Muscle of leg (tissue), 11 donors: ENCODE results near the gene PRKN. TPM values are rescaled to one million over a fixed set of nuclear protein-coding genes. Genes with fewer than 3 reads are reported as not detected.

Source experiments
- DNase-seq: peaks from one replicate; pipeline ENCODE4 v3.0.0; 2013
- H3K27ac ChIP-seq: one replicate; pipeline ENCODE4 v1.5.1; 2013; ENCODE audit warnings: mild to moderate bottlenecking, low read length, control low read depth
- H3K27me3 ChIP-seq: one replicate; pipeline ENCODE4 v1.6.1; 2013; ENCODE audit warnings: low read length; ENCODE audit not compliant: control insufficient read depth, insufficient read depth
- H3K36me3 ChIP-seq: one replicate; pipeline ENCODE4 v1.6.1; 2013; ENCODE audit warnings: low read length; ENCODE audit not compliant: control insufficient read depth, insufficient read depth
- H3K4me1 ChIP-seq: one replicate; pipeline ENCODE4 v1.6.1; 2013; ENCODE audit warnings: low read length; ENCODE audit not compliant: control insufficient read depth, insufficient read depth
- H3K4me3 ChIP-seq: one replicate; pipeline ENCODE4 v1.5.1; 2013; ENCODE audit warnings: low read length, control low read depth
- H3K9me3 ChIP-seq: replicated peaks from 2 replicates; pipeline ENCODE4 v1.6.1; 2013; ENCODE audit warnings: low read depth, low read length; ENCODE audit not compliant: control insufficient read depth
- WGBS: methylation state at CpG from one replicate; pipeline ENCODE4 v1.1.5; 2013; ENCODE audit warnings: missing lambda C conversion rate; ENCODE audit not compliant: insufficient coverage; 5-methylcytosine and 5-hydroxymethylcytosine counted together
- polyA plus RNA-seq, 8 donors: library from polyadenylated mRNA; unstranded; fragments of 120-200 nt; gene quantifications; one replicate each; pipeline versions ENCODE4 v1.2.1 to v1.2.3, GENCODE V29; 2013; ENCODE audit warnings: inconsistent platforms in 1 of 8, low replicate concordance in 1 of 8; ENCODE audit not compliant: insufficient read length in 8 of 8, insufficient read depth in 1 of 8
- total RNA-seq: library from RNA; stranded (reverse); fragments of 120-200 nt; gene quantifications from one replicate; pipeline ENCODE4 v1.2.4, GENCODE V29; 2013

The PRKN gene
- total and polyA plus RNA-seq, 9 donors: 2.5 to 4.7 (median 3.9) TPM

DNA sequence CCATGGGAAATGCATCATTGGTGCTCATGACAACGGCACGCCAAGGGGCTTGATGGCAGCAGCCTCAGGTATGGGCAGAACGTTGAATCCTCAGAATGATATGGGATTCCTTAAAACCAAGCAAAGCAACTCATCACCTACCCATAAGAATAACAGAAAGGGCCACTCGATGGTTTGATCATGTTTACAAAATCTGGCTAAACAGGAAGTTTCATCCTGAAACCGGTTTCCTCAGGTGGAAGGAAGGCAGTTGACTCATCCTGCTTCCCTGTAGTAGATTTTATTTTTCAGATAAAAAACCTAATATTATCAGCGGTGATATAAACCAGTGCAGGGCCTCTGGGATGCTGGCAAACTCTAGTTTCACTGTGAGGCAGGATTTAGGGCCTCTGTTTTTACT lies 1316.8 kb downstream of the PRKN start:
- no peaks in the 10 kb centered on the region for H3K9me3 ChIP-seq
- no CpG with 5 or more reads among the region's 6 CpGs for WGBS

GRCh38 chr6:161410076-161410475 lies 1317.5 kb downstream of the PRKN start:
- H3K27ac ChIP-seq: no peak overlapping the region
- 84% methylated on average over 6 of the region's 6 CpGs for WGBS

More for the DNA sequence above, 1316.8 kb downstream of the PRKN start:
- no peak for DNase-seq
- H3K27ac ChIP-seq: no peak overlapping the region
- no peaks in the 10 kb centered on the region for H3K36me3 ChIP-seq
- H3K27me3 ChIP-seq: no peaks in the 10 kb centered on the region
- H3K4me1 ChIP-seq: peaks cover 42% of the 10 kb centered on the region
- no peak overlapping the region for H3K4me3 ChIP-seq

GRCh38 chr6:161409353-161409752 lies 1318.2 kb downstream of the PRKN start:
- Histone ChIP-seq H3K27me3 (no peaks in the 10 kb centered on the region), H3K27ac (no peak overlapping the region), H3K9me3 (no peaks in the 10 kb centered on the region), H3K4me3 (no peak overlapping the region), H3K36me3 (no peaks in the 10 kb centered on the region), H3K4me1 (peaks cover 33% of the 10 kb centered on the region)
- DNase-seq: no peak
- WGBS: 67% methylated on average over 4 of the region's 7 CpGs

More at GRCh38 chr6:161410076-161410475, 1317.5 kb downstream of the PRKN start:
- no peak for DNase-seq
- no peaks in the 10 kb centered on the region for H3K36me3 ChIP-seq
- no peaks in the 10 kb centered on the region for H3K9me3 ChIP-seq
- H3K4me3 ChIP-seq: no peak overlapping the region
- no peaks in the 10 kb centered on the region for H3K27me3 ChIP-seq
- peaks cover 39% of the 10 kb centered on the region for H3K4me1 ChIP-seq

DNA sequence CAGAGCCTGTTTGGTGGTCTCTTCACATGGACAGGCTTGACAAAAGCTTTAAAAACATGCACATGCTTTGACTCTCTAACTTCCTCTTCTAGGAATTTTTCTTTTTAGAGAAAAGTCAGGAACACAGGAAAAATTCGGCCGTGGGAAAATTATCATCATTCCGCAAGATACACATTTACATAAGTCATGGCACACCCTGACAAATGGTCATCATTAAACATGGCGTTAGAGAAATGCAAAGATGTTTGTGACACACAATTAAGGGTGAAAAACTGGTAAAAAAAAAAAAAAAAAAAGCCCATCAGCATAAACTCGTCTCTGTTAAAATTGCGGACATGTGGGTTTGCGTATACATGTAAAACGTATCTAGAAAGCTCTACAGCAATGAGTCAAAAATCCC lies 1319.5 kb downstream of the PRKN start:
- H3K9me3 ChIP-seq: peaks cover 8% of the 10 kb centered on the region
- WGBS: no CpG with 5 or more reads among the region's 8 CpGs
- peaks cover 20% of the 10 kb centered on the region for H3K4me1 ChIP-seq
- H3K27ac ChIP-seq: no peak overlapping the region
- no peak for DNase-seq
- no peak overlapping the region for H3K4me3 ChIP-seq
- H3K36me3 ChIP-seq: no peaks in the 10 kb centered on the region
- H3K27me3 ChIP-seq: no peaks in the 10 kb centered on the region

GRCh38 chr6:161407581-161407980 lies 1320.0 kb downstream of the PRKN start:
- Histone ChIP-seq H3K27me3 (no peaks in the 10 kb centered on the region), H3K9me3 (peaks cover 8% of the 10 kb centered on the region), H3K36me3 (no peaks in the 10 kb centered on the region), H3K4me3 (no peak overlapping the region), H3K27ac (peak overlapping the region; percentile 26), H3K4me1 (peaks cover 15% of the 10 kb centered on the region)
- no peak for DNase-seq
- 51% methylated on average over 3 of the region's 4 CpGs for WGBS

- H3K9me3 ChIP-seq: peaks cover 8% of the 10 kb centered on the region
- H3K36me3 ChIP-seq: no peaks in the 10 kb centered on the region
- no peak for DNase-seq
- H3K27me3 ChIP-seq: no peaks in the 10 kb centered on the region
- H3K27ac ChIP-seq: peak overlapping the region; percentile 26
- WGBS: no CpG with 5 or more reads among the region's 2 CpGs
- H3K4me1 ChIP-seq: peaks cover 13% of the 10 kb centered on the region
- H3K4me3 ChIP-seq: no peak overlapping the region
Measured at GRCh38 chr6:161407115-161407514, 1320.5 kb downstream of the PRKN start.

- DNase-seq: no peak
- 100% methylated on average over 2 of the region's 6 CpGs for WGBS
- Histone ChIP-seq H3K27ac (no peak overlapping the region), H3K36me3 (no peaks in the 10 kb centered on the region), H3K9me3 (peaks cover 8% of the 10 kb centered on the region), H3K4me3 (no peak overlapping the region), H3K4me1 (peaks cover 17% of the 10 kb centered on the region), H3K27me3 (no peaks in the 10 kb centered on the region)
Measured at GRCh38 chr6:161406646-161407045, 1320.9 kb downstream of the PRKN start.

- H3K27me3 ChIP-seq: no peaks in the 10 kb centered on the region
- DNase-seq: no peak
- WGBS: 77% methylated on average over 3 of the region's 4 CpGs
- H3K36me3 ChIP-seq: no peaks in the 10 kb centered on the region
- no peak overlapping the region for H3K27ac ChIP-seq
- peaks cover 19% of the 10 kb centered on the region for H3K4me1 ChIP-seq
- peaks cover 8% of the 10 kb centered on the region for H3K9me3 ChIP-seq
- H3K4me3 ChIP-seq: no peak overlapping the region
Measured at GRCh38 chr6:161405418-161405817, 1322.1 kb downstream of the PRKN start.

DNA sequence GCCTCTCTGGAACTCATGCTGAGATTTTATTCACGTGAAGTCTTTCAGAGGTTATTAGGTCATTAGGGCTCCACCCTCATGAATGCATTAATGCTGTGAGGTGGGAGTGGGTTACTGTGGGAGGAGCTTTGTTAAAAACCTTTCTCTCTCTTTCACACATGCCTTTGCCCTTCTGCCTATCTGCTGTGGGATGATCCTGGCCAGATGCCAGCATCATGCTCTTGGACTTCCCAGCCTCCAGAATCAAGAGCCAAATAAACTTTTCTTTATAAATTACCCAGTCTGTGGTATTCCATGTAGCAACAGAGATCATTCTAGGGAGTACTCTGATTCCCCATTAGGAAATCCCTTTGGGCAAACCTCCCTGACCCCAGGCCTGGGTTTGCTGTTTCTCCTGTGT lies 1323.8 kb downstream of the PRKN start:
- Histone ChIP-seq H3K27ac (no peak overlapping the region), H3K36me3 (no peaks in the 10 kb centered on the region), H3K27me3 (no peaks in the 10 kb centered on the region), H3K4me3 (no peak overlapping the region), H3K9me3 (peaks cover 11% of the 10 kb centered on the region), H3K4me1 (peaks cover 17% of the 10 kb centered on the region)
- no peak for DNase-seq
- WGBS: no CpG with 5 or more reads among the region's 1 CpG

- H3K9me3 ChIP-seq: peaks cover 11% of the 10 kb centered on the region
- 53% methylated on average over 2 of the region's 8 CpGs for WGBS
- no peaks in the 10 kb centered on the region for H3K27me3 ChIP-seq
- peaks cover 9% of the 10 kb centered on the region for H3K4me1 ChIP-seq
- no peaks in the 10 kb centered on the region for H3K36me3 ChIP-seq
- peak; percentile 50 for DNase-seq
- peak overlapping the region; percentile 6 for H3K27ac ChIP-seq
- H3K4me3 ChIP-seq: no peak overlapping the region
Measured at GRCh38 chr6:161401587-161402309, 1325.8 kb downstream of the PRKN start.
